ENCODE measurements around the gene ITGA1.

DNA sequence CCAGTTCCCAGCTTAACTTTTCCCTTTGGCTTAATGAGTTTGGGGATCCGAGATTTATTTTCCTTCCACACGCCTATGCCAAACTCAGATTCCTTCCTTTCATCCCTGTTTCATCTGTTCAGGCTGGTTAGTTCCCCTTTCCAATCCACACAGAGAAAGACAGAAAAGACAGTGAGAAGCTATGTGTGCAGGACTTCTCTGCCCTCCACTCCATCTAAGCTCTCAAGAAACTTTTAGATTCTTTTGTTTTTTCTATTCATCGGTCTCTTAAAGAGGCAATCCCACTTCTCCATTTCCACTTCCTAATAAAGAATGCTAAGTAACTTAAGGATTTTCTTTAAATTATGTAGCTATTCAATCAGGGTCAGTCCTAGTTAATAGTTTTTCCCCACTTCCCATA is 11.2 kb downstream of the ITGA1 start:
- TF ChIP-seq, protein P1, sequence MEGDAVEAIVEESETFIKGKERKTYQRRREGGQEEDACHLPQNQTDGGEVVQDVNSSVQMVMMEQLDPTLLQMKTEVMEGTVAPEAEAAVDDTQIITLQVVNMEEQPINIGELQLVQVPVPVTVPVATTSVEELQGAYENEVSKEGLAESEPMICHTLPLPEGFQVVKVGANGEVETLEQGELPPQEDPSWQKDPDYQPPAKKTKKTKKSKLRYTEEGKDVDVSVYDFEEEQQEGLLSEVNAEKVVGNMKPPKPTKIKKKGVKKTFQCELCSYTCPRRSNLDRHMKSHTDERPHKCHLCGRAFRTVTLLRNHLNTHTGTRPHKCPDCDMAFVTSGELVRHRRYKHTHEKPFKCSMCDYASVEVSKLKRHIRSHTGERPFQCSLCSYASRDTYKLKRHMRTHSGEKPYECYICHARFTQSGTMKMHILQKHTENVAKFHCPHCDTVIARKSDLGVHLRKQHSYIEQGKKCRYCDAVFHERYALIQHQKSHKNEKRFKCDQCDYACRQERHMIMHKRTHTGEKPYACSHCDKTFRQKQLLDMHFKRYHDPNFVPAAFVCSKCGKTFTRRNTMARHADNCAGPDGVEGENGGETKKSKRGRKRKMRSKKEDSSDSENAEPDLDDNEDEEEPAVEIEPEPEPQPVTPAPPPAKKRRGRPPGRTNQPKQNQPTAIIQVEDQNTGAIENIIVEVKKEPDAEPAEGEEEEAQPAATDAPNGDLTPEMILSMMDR (IDR thresholded peaks at IDR 0.05), result no peak
- no peak for TF ChIP-seq TCF7L2 (IDR thresholded peaks at IDR 0.05; ENCODE audit: low read depth, low read length)
- TF ChIP-seq, protein P2, sequence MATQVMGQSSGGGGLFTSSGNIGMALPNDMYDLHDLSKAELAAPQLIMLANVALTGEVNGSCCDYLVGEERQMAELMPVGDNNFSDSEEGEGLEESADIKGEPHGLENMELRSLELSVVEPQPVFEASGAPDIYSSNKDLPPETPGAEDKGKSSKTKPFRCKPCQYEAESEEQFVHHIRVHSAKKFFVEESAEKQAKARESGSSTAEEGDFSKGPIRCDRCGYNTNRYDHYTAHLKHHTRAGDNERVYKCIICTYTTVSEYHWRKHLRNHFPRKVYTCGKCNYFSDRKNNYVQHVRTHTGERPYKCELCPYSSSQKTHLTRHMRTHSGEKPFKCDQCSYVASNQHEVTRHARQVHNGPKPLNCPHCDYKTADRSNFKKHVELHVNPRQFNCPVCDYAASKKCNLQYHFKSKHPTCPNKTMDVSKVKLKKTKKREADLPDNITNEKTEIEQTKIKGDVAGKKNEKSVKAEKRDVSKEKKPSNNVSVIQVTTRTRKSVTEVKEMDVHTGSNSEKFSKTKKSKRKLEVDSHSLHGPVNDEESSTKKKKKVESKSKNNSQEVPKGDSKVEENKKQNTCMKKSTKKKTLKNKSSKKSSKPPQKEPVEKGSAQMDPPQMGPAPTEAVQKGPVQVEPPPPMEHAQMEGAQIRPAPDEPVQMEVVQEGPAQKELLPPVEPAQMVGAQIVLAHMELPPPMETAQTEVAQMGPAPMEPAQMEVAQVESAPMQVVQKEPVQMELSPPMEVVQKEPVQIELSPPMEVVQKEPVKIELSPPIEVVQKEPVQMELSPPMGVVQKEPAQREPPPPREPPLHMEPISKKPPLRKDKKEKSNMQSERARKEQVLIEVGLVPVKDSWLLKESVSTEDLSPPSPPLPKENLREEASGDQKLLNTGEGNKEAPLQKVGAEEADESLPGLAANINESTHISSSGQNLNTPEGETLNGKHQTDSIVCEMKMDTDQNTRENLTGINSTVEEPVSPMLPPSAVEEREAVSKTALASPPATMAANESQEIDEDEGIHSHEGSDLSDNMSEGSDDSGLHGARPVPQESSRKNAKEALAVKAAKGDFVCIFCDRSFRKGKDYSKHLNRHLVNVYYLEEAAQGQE (IDR thresholded peaks at IDR 0.05; ENCODE audit: insufficient read depth in 1 of 2, low read depth in 2 of 2, low read length in 1 of 2), result no peak
- TF ChIP-seq SIN3A (IDR thresholded peaks at IDR 0.05; ENCODE audit: borderline replicate concordance, insufficient read depth, low read depth, low read length), result no peak
- TF ChIP-seq POLR2AphosphoS5 (IDR thresholded peaks at IDR 0.05; ENCODE audit: low read depth, low read length), result no peak

Data from Panc1 (cell line).